ENCODE measurements around the gene PLCB3. TPM values are rescaled to one million over a fixed set of nuclear protein-coding genes. Genes with fewer than 3 reads are reported as not detected.

Gene PLCB3
- total RNA-seq, 1 donor from 2014 or later = 8.1 TPM

DNA sequence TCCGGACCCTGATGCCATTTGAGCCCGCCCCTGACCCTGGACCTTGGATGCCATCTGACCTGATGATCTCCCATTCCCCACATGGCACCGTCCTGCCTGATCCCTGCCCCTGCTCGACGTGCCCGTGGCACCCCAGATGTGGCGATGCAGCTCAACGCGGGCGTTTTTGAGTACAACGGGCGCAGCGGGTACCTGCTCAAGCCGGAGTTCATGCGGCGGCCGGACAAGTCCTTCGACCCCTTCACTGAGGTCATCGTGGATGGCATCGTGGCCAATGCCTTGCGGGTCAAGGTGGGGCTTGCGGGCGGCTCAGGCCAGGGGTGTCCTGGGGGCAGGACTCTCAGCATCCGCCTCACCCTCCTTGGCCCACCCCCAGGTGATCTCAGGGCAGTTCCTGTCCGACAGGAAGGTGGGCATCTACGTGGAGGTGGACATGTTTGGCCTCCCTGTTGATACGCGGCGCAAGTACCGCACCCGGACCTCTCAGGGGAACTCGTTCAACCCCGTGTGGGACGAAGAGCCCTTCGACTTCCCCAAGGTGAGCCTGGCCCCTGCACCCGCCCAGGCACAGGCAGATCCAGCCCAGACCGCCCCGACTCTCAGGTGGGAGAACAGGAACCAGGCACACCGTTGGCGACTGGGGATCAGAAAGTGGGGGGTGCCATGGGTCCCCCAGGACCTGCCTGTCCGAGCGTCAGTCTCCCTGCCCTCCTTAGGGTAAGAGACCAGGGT, 11.1 kb downstream of the PLCB3 start:
- TF ChIP-seq, protein P1, sequence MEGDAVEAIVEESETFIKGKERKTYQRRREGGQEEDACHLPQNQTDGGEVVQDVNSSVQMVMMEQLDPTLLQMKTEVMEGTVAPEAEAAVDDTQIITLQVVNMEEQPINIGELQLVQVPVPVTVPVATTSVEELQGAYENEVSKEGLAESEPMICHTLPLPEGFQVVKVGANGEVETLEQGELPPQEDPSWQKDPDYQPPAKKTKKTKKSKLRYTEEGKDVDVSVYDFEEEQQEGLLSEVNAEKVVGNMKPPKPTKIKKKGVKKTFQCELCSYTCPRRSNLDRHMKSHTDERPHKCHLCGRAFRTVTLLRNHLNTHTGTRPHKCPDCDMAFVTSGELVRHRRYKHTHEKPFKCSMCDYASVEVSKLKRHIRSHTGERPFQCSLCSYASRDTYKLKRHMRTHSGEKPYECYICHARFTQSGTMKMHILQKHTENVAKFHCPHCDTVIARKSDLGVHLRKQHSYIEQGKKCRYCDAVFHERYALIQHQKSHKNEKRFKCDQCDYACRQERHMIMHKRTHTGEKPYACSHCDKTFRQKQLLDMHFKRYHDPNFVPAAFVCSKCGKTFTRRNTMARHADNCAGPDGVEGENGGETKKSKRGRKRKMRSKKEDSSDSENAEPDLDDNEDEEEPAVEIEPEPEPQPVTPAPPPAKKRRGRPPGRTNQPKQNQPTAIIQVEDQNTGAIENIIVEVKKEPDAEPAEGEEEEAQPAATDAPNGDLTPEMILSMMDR (IDR thresholded peaks at IDR 0.05) = no peak
- peaks cover 8% of the 10 kb centered on the region for H3K36me3 Mint-ChIP-seq (ENCODE audit: low read depth)
- peaks cover 13% of the 10 kb centered on the region for H3K4me1 Mint-ChIP-seq
- no peak overlapping the region for H3K27ac Mint-ChIP-seq
- no peaks in the 10 kb centered on the region for H3K27me3 Mint-ChIP-seq
- H3K4me3 Mint-ChIP-seq = no peak overlapping the region
- CTCF ChIA-PET = no interaction called here
- ATAC-seq (ENCODE audit: low read depth) (no peak), DNase-seq (no peak)
- intact Hi-C loops (cut with micrococcal nuclease) = no loop called here
- H3K9me3 Mint-ChIP-seq = no peaks in the 10 kb centered on the region
- POLR2A ChIA-PET = interaction anchor here (0.8 kb wide), 1 partner anchor 9 kb away, joined by 3 read pairs; no protein-coding TSS in a partner anchor

GRCh38 chr11:64263021-64263946, 12.0 kb downstream of the PLCB3 start:
- CTCF ChIA-PET = no interaction called here
- Mint-ChIP-seq H3K9me3 (no peaks in the 10 kb centered on the region), H3K27me3 (no peaks in the 10 kb centered on the region), H3K4me3 (no peak overlapping the region), H3K36me3 (ENCODE audit: low read depth) (peaks cover 8% of the 10 kb centered on the region), H3K27ac (no peak overlapping the region), H3K4me1 (peaks cover 19% of the 10 kb centered on the region)
- TF ChIP-seq, protein P1 (IDR thresholded peaks at IDR 0.05) = no peak
- intact Hi-C loops (cut with micrococcal nuclease) = no loop called here
- DNase-seq = no peak
- POLR2A ChIA-PET = interaction anchor here (0.5 kb wide), 1 partner anchor 83 kb away, joined by 6 read pairs; no protein-coding TSS in a partner anchor
- no peak for ATAC-seq (ENCODE audit: low read depth)

- ChIA-PET CTCF (no interaction called here), POLR2A (interaction anchor here (1.2 kb wide), 1 partner anchor 21 kb away, joined by 3 read pairs; the partner anchor contains the start of gene BAD)
- Mint-ChIP-seq H3K27ac (no peak overlapping the region), H3K9me3 (no peaks in the 10 kb centered on the region), H3K27me3 (no peaks in the 10 kb centered on the region), H3K4me3 (no peak overlapping the region), H3K4me1 (peaks cover 24% of the 10 kb centered on the region), H3K36me3 (ENCODE audit: low read depth) (peaks cover 8% of the 10 kb centered on the region)
- ATAC-seq (ENCODE audit: low read depth) (no peak), DNase-seq (no peak)
- TF ChIP-seq, protein P1 (IDR thresholded peaks at IDR 0.05) = no peak
- intact Hi-C loops (cut with micrococcal nuclease) = no loop called here
These were observed 12.6 kb downstream of the PLCB3 start for GRCh38 chr11:64263947-64264317.

DNA sequence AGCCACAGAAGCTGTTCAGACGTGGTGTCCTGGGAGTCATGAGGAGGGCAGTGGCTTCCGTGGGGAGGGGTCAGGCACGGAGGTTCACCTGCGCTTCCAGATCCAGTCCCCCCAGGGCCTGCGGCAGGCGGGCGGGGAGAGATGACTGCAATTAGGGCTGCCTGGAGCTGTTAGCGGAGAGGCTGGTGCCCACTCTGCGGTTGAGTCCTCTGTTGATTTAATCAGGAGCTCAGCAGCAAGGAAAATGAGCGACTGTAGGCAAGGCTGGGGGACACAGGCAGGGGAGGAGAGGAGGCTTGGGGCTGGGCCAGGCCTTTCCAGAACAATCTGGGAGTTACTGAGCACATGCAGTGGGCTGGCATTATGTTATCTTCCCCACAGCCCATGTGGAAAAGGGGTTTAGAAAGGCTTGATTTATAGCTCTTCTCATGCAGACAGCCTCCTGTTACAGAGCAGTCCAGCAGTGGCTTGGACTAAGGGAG, 13.1 kb downstream of the PLCB3 start:
- no peak for ATAC-seq (ENCODE audit: low read depth)
- H3K4me1 Mint-ChIP-seq = peaks cover 25% of the 10 kb centered on the region

More for the DNA sequence above, 13.1 kb downstream of the PLCB3 start:
- ChIA-PET POLR2A (interaction anchor here (1.2 kb wide), 1 partner anchor 20 kb away, joined by 3 read pairs; the partner anchor contains the start of gene BAD), CTCF (no interaction called here)
- Mint-ChIP-seq H3K9me3 (no peaks in the 10 kb centered on the region), H3K4me3 (no peak overlapping the region), H3K27me3 (no peaks in the 10 kb centered on the region), H3K27ac (no peak overlapping the region), H3K36me3 (ENCODE audit: low read depth) (peaks cover 6% of the 10 kb centered on the region)
- TF ChIP-seq, protein P1 (IDR thresholded peaks at IDR 0.05) = no peak
- no peak for DNase-seq
- intact Hi-C loops (cut with micrococcal nuclease) = no loop called here
